SK-N-SH (cell line): ENCODE measurements around the gene UGT1A3.

Experiments used
- CTCF ChIP-seq: fragments of 200-600 bp; sonication (generic); IDR thresholded peaks from 2 replicates; pipeline ENCODE4 v1.6.1; 2017; ENCODE audit warnings: antibody characterized with exemption, mild to moderate bottlenecking, moderate library complexity
- EP300 ChIP-seq, 2 experiments: IDR thresholded peaks; 2 replicates each; pipeline versions ENCODE4 v1.4.0 to v1.6.1; 2012; ENCODE audit warnings: borderline replicate concordance in 1 of 2, low read depth in 1 of 2, low read length in 1 of 2
- JUND ChIP-seq: IDR thresholded peaks from 2 replicates; pipeline ENCODE4 v1.4.0; 2012
- RFX5 ChIP-seq: IDR thresholded peaks from 2 replicates; pipeline ENCODE4 v1.6.1; 2012; ENCODE audit warnings: mild to moderate bottlenecking, improper control_type of control experiment, low read length
- SIN3A ChIP-seq: IDR thresholded peaks from 2 replicates; pipeline ENCODE4 v1.6.1; 2012; ENCODE audit warnings: low read depth, mild to moderate bottlenecking, low read length, moderate library complexity, borderline replicate concordance
- TCF12 ChIP-seq: IDR thresholded peaks from 2 replicates; pipeline ENCODE4 v1.4.0; 2012

- TF ChIP-seq EP300 (IDR thresholded peaks at IDR 0.05; ENCODE audit: borderline replicate concordance in 1 of 2, low read depth in 1 of 2, low read length in 1 of 2) (no peak), CTCF (no peak), SIN3A (no peak), RFX5 (no peak), TCF12 (no peak), JUND (no peak)
These were observed 62.5 kb downstream of the UGT1A3 start for GRCh38 chr2:233791151-233791882.
